GM12892 (cell line): ENCODE results near the gene PEMT.

ENCODE experiments used
- POLR2A ChIP-seq: IDR thresholded peaks from 2 replicates; pipeline ENCODE4 v1.6.1; 2011; ENCODE audit warnings: low read depth, low read length, control low read depth
- POLR2AphosphoS5 ChIP-seq: IDR thresholded peaks from 2 replicates; pipeline ENCODE4 v1.6.1; 2011; ENCODE audit warnings: low read depth, low read length, control low read depth
- TAF1 ChIP-seq: IDR thresholded peaks from 2 replicates; pipeline ENCODE4 v1.6.1; 2011; ENCODE audit warnings: low read depth, mild to moderate bottlenecking, control low read depth, low read length, borderline replicate concordance

DNA sequence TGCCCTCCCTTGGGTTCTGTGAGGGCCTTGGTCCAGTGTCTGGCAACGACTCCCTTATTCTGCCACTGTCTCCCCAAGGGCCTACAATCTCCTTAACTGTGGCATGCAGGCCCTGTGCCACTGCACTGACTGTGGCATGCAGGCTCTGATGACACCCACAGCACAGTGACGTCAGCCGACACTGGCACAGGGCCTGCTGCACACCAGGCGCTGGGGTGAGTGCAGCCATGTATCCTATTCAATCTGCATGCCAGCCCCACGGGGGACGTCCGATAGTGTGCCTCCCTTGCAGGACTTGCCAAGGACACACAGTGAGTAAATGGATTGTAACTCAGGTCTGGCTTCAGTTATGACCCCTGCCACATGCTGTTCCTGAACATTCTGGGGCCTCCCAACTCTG is 55.6 kb downstream of the PEMT start:
- no peak for TF ChIP-seq POLR2A
- TF ChIP-seq POLR2AphosphoS5 = no peak
- no peak for TF ChIP-seq TAF1
